Measurements from ENCODE around the gene MAGEA6. TPM values are rescaled to one million over a fixed set of nuclear protein-coding genes. Genes with fewer than 3 reads are reported as not detected.
A peak's percentile ranks its signal among the peaks of the same experiment; 100 is the strongest.
"Not testable (repeated sequence)": the region's sequence is repeated elsewhere in the genome, so short reads cannot be mapped to it uniquely, and the experiment has no call there.

Gene MAGEA6
- polyA plus RNA-seq, 3 donors = not detected

DNA sequence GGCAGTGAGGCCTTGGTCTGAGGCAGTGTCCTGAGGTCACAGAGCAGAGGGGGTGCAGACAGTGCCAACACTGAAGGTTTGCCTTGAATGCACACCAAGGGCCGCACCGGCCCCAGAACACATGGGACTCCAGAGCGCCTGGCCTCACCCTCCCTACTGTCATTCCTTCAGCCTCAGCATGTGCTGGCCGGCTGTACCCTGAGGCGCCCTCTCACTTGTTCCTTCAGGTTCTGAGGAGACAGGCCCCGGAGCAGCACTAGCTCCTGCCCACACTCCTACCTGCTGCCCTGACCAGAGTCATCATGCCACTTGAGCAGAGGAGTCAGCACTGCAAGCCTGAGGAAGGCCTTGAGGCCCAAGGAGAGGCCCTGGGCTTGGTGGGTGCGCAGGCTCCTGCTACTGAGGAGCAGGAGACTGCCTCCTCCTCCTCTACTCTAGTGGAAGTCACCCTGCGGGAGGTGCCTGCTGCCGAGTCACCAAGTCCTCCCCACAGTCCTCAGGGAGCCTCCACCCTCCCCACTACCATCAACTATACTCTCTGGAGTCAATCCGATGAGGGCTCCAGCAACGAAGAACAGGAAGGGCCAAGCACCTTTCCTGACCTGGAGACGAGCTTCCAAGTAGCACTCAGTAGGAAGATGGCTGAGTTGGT lies 33.5 kb downstream of the MAGEA6 start:
- peaks cover 0 to 2% (median 2%) of the 10 kb centered on the region in 3 donors for H3K27me3 Mint-ChIP-seq (ENCODE audit: low read depth in 3 of 3)
- TF ChIP-seq, protein P1, sequence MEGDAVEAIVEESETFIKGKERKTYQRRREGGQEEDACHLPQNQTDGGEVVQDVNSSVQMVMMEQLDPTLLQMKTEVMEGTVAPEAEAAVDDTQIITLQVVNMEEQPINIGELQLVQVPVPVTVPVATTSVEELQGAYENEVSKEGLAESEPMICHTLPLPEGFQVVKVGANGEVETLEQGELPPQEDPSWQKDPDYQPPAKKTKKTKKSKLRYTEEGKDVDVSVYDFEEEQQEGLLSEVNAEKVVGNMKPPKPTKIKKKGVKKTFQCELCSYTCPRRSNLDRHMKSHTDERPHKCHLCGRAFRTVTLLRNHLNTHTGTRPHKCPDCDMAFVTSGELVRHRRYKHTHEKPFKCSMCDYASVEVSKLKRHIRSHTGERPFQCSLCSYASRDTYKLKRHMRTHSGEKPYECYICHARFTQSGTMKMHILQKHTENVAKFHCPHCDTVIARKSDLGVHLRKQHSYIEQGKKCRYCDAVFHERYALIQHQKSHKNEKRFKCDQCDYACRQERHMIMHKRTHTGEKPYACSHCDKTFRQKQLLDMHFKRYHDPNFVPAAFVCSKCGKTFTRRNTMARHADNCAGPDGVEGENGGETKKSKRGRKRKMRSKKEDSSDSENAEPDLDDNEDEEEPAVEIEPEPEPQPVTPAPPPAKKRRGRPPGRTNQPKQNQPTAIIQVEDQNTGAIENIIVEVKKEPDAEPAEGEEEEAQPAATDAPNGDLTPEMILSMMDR (IDR thresholded peaks at IDR 0.05) = no peak
- no peaks in the 10 kb centered on the region for H3K4me1 Mint-ChIP-seq
- Histone ChIP-seq H3K9ac (ENCODE audit: insufficient read depth, low read length, poor library complexity, severe bottlenecking) (no peak overlapping the region), H3K36me3 (replicated peaks in 1 of 2; ENCODE audit: control insufficient read depth in 1 of 2, insufficient read depth in 2 of 2, low read length in 2 of 2) (no peaks in the 10 kb centered on the region), H4K20me1 (ENCODE audit: insufficient read depth, low read length) (no peaks in the 10 kb centered on the region), H3K79me2 (ENCODE audit: insufficient read depth, low read length) (no peaks in the 10 kb centered on the region), H3K27ac (ENCODE audit: low read depth in 1 of 2, low read length in 2 of 2) (no peak overlapping the region), H3K4me2 (replicated peaks; ENCODE audit: extremely low read depth, low read length, poor library complexity, severe bottlenecking) (no peak overlapping the region), H2AFZ (ENCODE audit: insufficient read depth, low read depth, low read length, poor library complexity, severe bottlenecking) (no peak overlapping the region), H3K4me3 (replicated peaks in 1 of 3; ENCODE audit: low read depth in 2 of 3, low read length in 3 of 3) (no peak overlapping the region), H3K9me3 (replicated peaks in 1 of 2; ENCODE audit: control insufficient read depth in 1 of 2, insufficient read depth in 1 of 2, low read length in 2 of 2) (no peaks in the 10 kb centered on the region), H3K27me3 (ENCODE audit: control insufficient read depth in 2 of 2, insufficient read depth in 2 of 2, low read length in 2 of 2) (no peaks in the 10 kb centered on the region), H3K4me1 (ENCODE audit: control insufficient read depth in 1 of 2, insufficient read depth in 2 of 2, low read length in 2 of 2) (no peaks in the 10 kb centered on the region)
- H3K27ac Mint-ChIP-seq = peak overlapping the region in 1 of 7 donors; percentile 18
- no peak for DNase-seq
- H3K36me3 Mint-ChIP-seq = no peaks in the 10 kb centered on the region
- H3K4me3 Mint-ChIP-seq = no peak overlapping the region
- H3K9me3 Mint-ChIP-seq = peaks cover 0 to 15% (median 6%) of the 10 kb centered on the region in 7 donors
- WGBS (ENCODE audit: insufficient coverage) = 92% methylated on average over 4 of the region's 12 CpGs
- intact Hi-C loops (cut with micrococcal nuclease) = no loop called here

DNA sequence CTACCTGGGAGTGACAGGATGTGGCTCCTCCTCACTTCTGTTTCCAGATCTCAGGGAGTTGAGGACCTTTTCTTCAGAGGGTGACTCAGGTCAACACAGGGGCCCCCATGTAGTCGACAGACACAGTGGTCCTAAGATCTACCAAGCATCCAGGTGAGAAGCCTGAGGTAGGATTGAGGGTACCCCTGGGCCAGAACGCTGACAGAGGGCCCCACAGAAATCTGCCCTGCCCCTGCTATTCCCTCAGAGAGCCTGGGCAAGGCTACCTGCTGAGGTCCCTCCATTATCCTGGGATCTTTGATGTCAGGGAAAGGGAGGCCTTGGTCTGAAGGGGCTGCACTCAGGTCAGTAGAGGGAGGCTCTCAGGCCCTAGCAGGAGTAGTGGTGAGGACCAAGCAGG lies 34.4 kb downstream of the MAGEA6 start:
- intact Hi-C loops (cut with micrococcal nuclease) = no loop called here
- no CpG with 5 or more reads among the region's 2 CpGs for WGBS (ENCODE audit: insufficient coverage)
- H3K36me3 ChIP-seq (replicated peaks in 1 of 2; ENCODE audit: control insufficient read depth in 1 of 2, insufficient read depth in 2 of 2, low read length in 2 of 2) = no peaks in the 10 kb centered on the region
- no peaks in the 10 kb centered on the region for H4K20me1 ChIP-seq (ENCODE audit: insufficient read depth, low read length)
- H3K4me2 ChIP-seq (replicated peaks; ENCODE audit: extremely low read depth, low read length, poor library complexity, severe bottlenecking) = no peak overlapping the region
- Mint-ChIP-seq H3K4me3 (no peak overlapping the region), H3K9me3 (peaks cover 0 to 15% (median 6%) of the 10 kb centered on the region in 7 donors), H3K36me3 (no peaks in the 10 kb centered on the region), H3K27ac (no peak overlapping the region), H3K4me1 (no peaks in the 10 kb centered on the region), H3K27me3 (ENCODE audit: low read depth in 3 of 3) (peaks cover 0 to 4% (median 2%) of the 10 kb centered on the region in 3 donors)
- H3K9me3 ChIP-seq (replicated peaks in 1 of 2; ENCODE audit: control insufficient read depth in 1 of 2, insufficient read depth in 1 of 2, low read length in 2 of 2) = no peaks in the 10 kb centered on the region
- H3K27me3 ChIP-seq (ENCODE audit: control insufficient read depth in 2 of 2, insufficient read depth in 2 of 2, low read length in 2 of 2) = no peaks in the 10 kb centered on the region
- H3K9ac ChIP-seq (ENCODE audit: insufficient read depth, low read length, poor library complexity, severe bottlenecking) = no peak overlapping the region
- no peak overlapping the region for H3K27ac ChIP-seq (ENCODE audit: low read depth in 1 of 2, low read length in 2 of 2)
- TF ChIP-seq, protein P1 (IDR thresholded peaks at IDR 0.05) = no peak
- no peak for DNase-seq
- no peak overlapping the region for H3K4me3 ChIP-seq (replicated peaks in 1 of 3; ENCODE audit: low read depth in 2 of 3, low read length in 3 of 3)
- no peaks in the 10 kb centered on the region for H3K79me2 ChIP-seq (ENCODE audit: insufficient read depth, low read length)
- H3K4me1 ChIP-seq (ENCODE audit: control insufficient read depth in 1 of 2, insufficient read depth in 2 of 2, low read length in 2 of 2) = no peaks in the 10 kb centered on the region
- no peak overlapping the region for H2AFZ ChIP-seq (ENCODE audit: insufficient read depth, low read depth, low read length, poor library complexity, severe bottlenecking)

DNA sequence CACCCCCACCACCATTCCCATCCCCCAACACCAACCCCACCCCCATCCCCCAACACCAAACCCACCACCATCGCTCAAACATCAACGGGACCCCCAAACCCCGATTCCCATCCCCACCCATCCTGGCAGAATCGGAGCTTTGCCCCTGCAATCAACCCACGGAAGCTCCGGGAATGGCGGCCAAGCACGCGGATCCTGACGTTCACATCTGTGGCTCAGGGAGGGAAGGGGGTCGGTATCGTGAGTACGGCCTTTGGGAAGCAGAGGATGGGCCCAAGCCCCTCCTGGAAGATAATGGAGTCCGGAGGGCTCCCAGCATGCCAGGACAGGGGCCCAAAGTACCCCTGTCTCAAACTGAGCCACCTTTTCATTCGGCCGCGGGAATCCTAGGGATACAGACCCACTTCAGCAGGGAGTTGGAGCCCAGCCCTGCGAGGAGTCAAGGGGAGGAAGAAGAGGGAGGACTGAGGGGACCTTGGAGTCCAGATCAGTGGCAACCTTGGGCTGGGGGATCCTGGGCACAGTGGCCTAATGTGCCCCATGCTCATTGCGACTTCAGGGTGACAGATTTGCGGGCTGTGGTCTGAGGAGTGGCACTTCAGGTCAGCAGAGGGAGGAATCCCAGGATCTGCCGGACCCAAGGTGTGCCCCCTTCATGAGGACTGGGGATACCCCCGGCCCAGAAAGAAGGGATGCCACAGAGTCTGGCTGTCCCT lies 35.2 kb downstream of the MAGEA6 start:
- peaks cover 0 to 13% (median 6%) of the 10 kb centered on the region in 7 donors for H3K9me3 Mint-ChIP-seq
- H3K4me3 ChIP-seq (replicated peaks in 1 of 3; ENCODE audit: low read depth in 2 of 3, low read length in 3 of 3); H3K27me3 Mint-ChIP-seq (ENCODE audit: low read depth in 3 of 3); H3K27me3 ChIP-seq (ENCODE audit: control insufficient read depth in 2 of 2, insufficient read depth in 2 of 2, low read length in 2 of 2); H3K4me1 ChIP-seq (ENCODE audit: control insufficient read depth in 1 of 2, insufficient read depth in 2 of 2, low read length in 2 of 2); H2AFZ ChIP-seq (ENCODE audit: insufficient read depth, low read depth, low read length, poor library complexity, severe bottlenecking); H3K27ac Mint-ChIP-seq; H3K36me3 ChIP-seq (replicated peaks in 1 of 2; ENCODE audit: control insufficient read depth in 1 of 2, insufficient read depth in 2 of 2, low read length in 2 of 2); H3K4me2 ChIP-seq (replicated peaks; ENCODE audit: extremely low read depth, low read length, poor library complexity, severe bottlenecking); H3K79me2 ChIP-seq (ENCODE audit: insufficient read depth, low read length); H3K4me1 Mint-ChIP-seq; H4K20me1 ChIP-seq (ENCODE audit: insufficient read depth, low read length); H3K9ac ChIP-seq (ENCODE audit: insufficient read depth, low read length, poor library complexity, severe bottlenecking); H3K4me3 Mint-ChIP-seq; H3K36me3 Mint-ChIP-seq; DNase-seq; intact Hi-C loops (cut with micrococcal nuclease); H3K9me3 ChIP-seq (replicated peaks in 1 of 2; ENCODE audit: control insufficient read depth in 1 of 2, insufficient read depth in 1 of 2, low read length in 2 of 2); H3K27ac ChIP-seq (ENCODE audit: low read depth in 1 of 2, low read length in 2 of 2): not testable (repeated sequence)
- 100% methylated on average over 3 of the region's 22 CpGs for WGBS (ENCODE audit: insufficient coverage)
